Endothelial cell (in vitro differentiated cells): ENCODE measurements around the gene MOB2. TPM values are rescaled to one million over a fixed set of nuclear protein-coding genes. Genes with fewer than 3 reads are reported as not detected.

Source experiments
- DNase-seq: peaks from one replicate; pipeline ENCODE4 v3.0.0; 2021; ENCODE audit warnings: low spot score
- H3K27ac Mint-ChIP-seq: one replicate; pipeline ENCODE4 v1.8.0; 2021; ENCODE audit warnings: mixed read lengths, inconsistent platforms; ENCODE audit not compliant: unreplicated experiment
- H3K27me3 Mint-ChIP-seq: one replicate; pipeline ENCODE4 v1.8.0; 2021; ENCODE audit warnings: mild to moderate bottlenecking, moderate library complexity, mixed read lengths, inconsistent platforms; ENCODE audit not compliant: unreplicated experiment
- H3K36me3 Mint-ChIP-seq: one replicate; pipeline ENCODE4 v1.8.0; 2021; ENCODE audit warnings: mild to moderate bottlenecking, low read depth, mixed read lengths, inconsistent platforms; ENCODE audit not compliant: unreplicated experiment
- H3K4me1 Mint-ChIP-seq: one replicate; pipeline ENCODE4 v1.8.0; 2021; ENCODE audit warnings: mild to moderate bottlenecking, mixed read lengths, inconsistent platforms; ENCODE audit not compliant: unreplicated experiment
- H3K4me3 Mint-ChIP-seq: one replicate; pipeline ENCODE4 v1.8.0; 2021; ENCODE audit warnings: mild to moderate bottlenecking, mixed read lengths, inconsistent platforms; ENCODE audit not compliant: unreplicated experiment
- H3K9me3 Mint-ChIP-seq: one replicate; pipeline ENCODE4 v1.8.0; 2021; ENCODE audit warnings: mixed read lengths, inconsistent platforms; ENCODE audit not compliant: unreplicated experiment
- total RNA-seq: library from RNA; stranded (reverse); fragmentation: NEBNext Ultra II Directional; extraction: Animal tissue kit (Norgen Biotek cat#: 25700); gene quantifications from one replicate; pipeline ENCODE4 v1.2.1, GENCODE V29; 2021; ENCODE audit not compliant: unreplicated experiment
- TF ChIP-seq, protein P1 (sequence below): fragments of 200-600 bp; sonication (generic); IDR thresholded peaks from one replicate; pipeline ENCODE4 v1.5.0; 2021; ENCODE audit warnings: antibody characterized with exemption; ENCODE audit not compliant: unreplicated experiment

MOB2 gene
- total RNA-seq, 1 donor from 2014 or later, result 37.5 TPM

- DNase-seq, result no peak
- H3K27ac Mint-ChIP-seq, result no peak overlapping the region
These were observed 32.7 kb upstream of the MOB2 start for GRCh38 chr11:1519028-1520010.

DNA sequence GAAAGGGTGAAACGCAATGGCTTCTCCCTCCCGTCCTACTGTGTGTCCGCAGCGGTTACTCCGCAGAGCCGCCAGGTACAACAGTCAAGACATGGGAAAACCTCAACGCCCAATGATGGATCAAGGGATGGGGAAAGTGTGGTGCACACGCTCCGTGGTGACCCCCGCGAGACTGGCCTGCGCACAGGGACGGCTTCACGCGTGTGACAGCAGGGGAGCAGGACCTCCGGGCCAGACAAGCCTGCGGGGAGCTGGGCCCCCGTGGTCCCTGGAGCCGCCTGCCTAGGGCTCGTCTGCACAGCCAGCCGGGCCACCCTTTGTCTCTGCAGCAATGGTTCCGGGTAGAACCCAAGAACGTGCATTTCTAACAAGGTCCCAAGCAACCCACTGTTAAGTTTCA, 31.7 kb upstream of the MOB2 start:
- no peak for DNase-seq

More at GRCh38 chr11:1519028-1520010, 32.7 kb upstream of the MOB2 start:
- H3K4me1 Mint-ChIP-seq, result peaks cover 16% of the 10 kb centered on the region
- peaks cover 1% of the 10 kb centered on the region for H3K27me3 Mint-ChIP-seq
- H3K36me3 Mint-ChIP-seq, result no peaks in the 10 kb centered on the region
- H3K9me3 Mint-ChIP-seq, result no peaks in the 10 kb centered on the region
- TF ChIP-seq, protein P1, sequence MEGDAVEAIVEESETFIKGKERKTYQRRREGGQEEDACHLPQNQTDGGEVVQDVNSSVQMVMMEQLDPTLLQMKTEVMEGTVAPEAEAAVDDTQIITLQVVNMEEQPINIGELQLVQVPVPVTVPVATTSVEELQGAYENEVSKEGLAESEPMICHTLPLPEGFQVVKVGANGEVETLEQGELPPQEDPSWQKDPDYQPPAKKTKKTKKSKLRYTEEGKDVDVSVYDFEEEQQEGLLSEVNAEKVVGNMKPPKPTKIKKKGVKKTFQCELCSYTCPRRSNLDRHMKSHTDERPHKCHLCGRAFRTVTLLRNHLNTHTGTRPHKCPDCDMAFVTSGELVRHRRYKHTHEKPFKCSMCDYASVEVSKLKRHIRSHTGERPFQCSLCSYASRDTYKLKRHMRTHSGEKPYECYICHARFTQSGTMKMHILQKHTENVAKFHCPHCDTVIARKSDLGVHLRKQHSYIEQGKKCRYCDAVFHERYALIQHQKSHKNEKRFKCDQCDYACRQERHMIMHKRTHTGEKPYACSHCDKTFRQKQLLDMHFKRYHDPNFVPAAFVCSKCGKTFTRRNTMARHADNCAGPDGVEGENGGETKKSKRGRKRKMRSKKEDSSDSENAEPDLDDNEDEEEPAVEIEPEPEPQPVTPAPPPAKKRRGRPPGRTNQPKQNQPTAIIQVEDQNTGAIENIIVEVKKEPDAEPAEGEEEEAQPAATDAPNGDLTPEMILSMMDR, result no peak
- no peak overlapping the region for H3K4me3 Mint-ChIP-seq

DNA sequence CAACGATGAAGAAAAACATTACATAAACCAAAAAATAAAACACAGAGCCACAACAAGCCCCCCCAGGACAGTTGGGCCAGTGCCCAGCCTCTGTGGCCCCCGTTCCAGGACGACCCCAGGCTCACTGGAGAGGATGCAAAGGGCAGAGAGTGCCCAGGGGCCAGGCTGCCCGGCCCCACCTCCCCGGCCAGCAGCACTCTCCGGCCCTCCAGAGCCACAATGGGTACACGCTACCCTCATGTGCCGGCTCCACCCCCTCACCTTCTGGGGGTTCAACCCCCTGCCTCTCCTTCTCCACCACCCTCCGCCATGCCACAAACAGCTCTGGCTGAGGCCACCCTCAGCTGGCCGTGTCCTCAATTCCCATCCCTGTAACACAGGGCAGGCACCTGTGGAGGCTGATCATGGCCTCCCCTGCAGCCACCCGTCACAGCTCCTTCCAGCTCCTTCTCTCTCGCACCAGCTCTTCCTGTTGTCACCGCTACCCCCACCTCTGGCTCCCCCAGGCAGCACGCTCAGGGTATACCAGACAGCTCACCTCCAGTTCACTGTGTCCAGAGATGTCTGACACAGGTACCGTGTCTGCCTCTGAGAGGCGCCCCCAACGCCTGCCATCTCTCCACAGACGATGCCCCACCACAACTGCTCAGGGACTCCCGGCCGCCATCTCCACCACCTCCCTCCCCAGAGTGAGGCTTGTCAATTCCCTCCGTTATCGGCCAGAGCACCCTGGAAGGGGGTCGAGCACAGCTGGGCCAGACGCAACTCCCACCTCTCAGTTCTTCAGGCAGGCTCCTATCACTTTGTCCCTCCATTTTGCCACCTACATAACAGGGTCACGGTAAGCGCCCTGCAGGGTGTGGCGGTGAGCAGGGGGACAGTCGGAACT, 30.8 kb upstream of the MOB2 start:
- DNase-seq, result no peak
- Mint-ChIP-seq H3K4me1 (peaks cover 25% of the 10 kb centered on the region), H3K27me3 (peaks cover 4% of the 10 kb centered on the region), H3K4me3 (no peak overlapping the region), H3K27ac (no peak overlapping the region), H3K9me3 (no peaks in the 10 kb centered on the region), H3K36me3 (peaks cover 1% of the 10 kb centered on the region)
- TF ChIP-seq, protein P1, result no peak

More for the DNA sequence above, 31.7 kb upstream of the MOB2 start:
- no peak overlapping the region for H3K27ac Mint-ChIP-seq
- no peaks in the 10 kb centered on the region for H3K36me3 Mint-ChIP-seq
- H3K4me1 Mint-ChIP-seq, result peaks cover 21% of the 10 kb centered on the region
- TF ChIP-seq, protein P1, result no peak
- no peaks in the 10 kb centered on the region for H3K9me3 Mint-ChIP-seq
- H3K27me3 Mint-ChIP-seq, result peaks cover 3% of the 10 kb centered on the region
- H3K4me3 Mint-ChIP-seq, result no peak overlapping the region

- no peak overlapping the region for H3K4me3 Mint-ChIP-seq
- peaks cover 25% of the 10 kb centered on the region for H3K4me1 Mint-ChIP-seq
- H3K36me3 Mint-ChIP-seq, result peaks cover 4% of the 10 kb centered on the region
- peaks cover 4% of the 10 kb centered on the region for H3K27me3 Mint-ChIP-seq
- TF ChIP-seq, protein P1, result no peak
- H3K9me3 Mint-ChIP-seq, result no peaks in the 10 kb centered on the region
- no peak overlapping the region for H3K27ac Mint-ChIP-seq
- DNase-seq, result no peak
These were observed 29.9 kb upstream of the MOB2 start for GRCh38 chr11:1516273-1517067.
